DMS 273 (cell line): ENCODE results near the gene PIK3C2G.

ENCODE experiments used
- DNase-seq: peaks from one replicate; lab custom pipeline; 2025; ENCODE audit not compliant: unreplicated experiment; lab: John Stamatoyannopoulos, UW

Gene PIK3C2G

DNA sequence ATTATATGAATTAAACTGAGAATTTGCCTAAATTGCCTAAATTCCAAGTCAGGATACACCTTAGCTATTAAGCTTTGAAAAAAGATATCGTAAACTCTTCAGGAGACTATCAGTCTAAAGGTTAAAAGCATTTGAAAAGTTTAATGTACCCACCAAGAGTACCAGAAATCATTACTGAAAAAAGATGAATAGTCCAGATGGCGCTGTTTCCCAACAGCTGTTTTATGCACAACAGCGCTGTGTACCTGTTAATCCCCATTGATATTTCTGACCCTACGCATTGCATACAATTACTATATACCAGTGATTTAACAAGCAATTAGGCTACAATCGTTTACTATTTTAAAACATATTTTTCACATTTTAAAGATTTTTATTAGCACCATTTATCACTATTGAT, 291.5 kb downstream of the PIK3C2G start:
- peak; percentile 1 for DNase-seq

DNA sequence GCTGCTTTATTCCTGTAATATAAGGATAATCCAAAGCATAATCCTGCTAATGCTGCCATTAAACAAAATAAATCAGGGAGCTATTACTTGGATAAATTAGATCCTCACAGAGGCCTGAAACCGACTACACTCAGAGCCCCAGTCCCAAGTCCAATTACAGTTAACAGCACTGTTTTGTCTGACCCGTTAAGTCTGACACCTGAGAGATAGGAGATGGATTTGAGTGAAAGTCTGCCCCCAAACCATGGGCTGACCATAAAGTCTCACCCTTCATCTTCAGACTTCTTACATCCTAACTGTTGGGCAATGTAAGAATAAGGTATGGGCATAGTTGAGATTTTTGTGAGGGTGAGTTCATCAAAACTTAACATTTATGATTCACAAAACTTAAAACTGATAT, 294.8 kb downstream of the PIK3C2G start:
- DNase-seq, result no peak

- no peak for DNase-seq
Observed at GRCh38 chr12:18559242-18559641, 297.9 kb downstream of the PIK3C2G start.

DNA sequence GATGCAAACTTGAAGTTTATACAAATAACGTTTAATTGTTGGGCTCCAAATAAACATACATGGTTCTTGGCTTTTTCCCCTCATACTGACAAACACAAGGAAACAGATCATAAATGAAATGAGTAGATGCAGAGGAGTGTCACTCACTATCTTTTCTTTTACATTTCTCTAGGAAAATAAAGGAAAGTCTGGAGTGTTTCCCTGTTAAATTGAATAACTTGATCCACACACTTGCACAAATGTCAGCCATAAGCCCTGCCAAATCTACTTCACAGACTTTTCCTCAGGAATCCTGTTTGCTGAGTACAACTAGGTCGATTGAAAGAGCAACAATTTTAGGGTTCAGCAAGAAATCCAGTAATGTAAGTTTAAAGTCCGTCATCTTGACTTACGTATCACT, 301.2 kb downstream of the PIK3C2G start:
- no peak for DNase-seq

- DNase-seq, result no peak
Observed at GRCh38 chr12:18564306-18564705, 303.0 kb downstream of the PIK3C2G start.

DNA sequence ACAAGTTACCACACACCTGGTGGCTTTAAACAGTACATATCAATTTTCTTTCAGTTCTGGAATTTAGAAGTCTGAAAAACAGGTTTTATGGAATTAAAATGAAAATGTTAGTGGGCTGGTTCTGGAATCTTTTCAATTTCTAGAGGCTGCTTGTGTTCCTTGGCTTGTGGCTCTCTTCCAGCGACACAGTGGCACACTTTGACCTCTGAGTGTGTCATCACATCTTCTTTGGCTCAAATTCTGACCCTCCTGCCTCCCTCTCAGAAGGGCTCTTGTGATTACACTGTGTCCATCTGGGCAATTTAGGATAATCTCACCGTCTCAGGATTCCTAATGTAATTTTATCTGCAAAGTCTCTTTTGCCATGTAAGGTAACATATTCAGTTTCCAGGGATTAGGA, 306.5 kb downstream of the PIK3C2G start:
- no peak for DNase-seq

GRCh38 chr12:18570543-18570942, 309.2 kb downstream of the PIK3C2G start:
- no peak for DNase-seq

GRCh38 chr12:18576104-18576626, 314.8 kb downstream of the PIK3C2G start:
- no peak for DNase-seq

DNA sequence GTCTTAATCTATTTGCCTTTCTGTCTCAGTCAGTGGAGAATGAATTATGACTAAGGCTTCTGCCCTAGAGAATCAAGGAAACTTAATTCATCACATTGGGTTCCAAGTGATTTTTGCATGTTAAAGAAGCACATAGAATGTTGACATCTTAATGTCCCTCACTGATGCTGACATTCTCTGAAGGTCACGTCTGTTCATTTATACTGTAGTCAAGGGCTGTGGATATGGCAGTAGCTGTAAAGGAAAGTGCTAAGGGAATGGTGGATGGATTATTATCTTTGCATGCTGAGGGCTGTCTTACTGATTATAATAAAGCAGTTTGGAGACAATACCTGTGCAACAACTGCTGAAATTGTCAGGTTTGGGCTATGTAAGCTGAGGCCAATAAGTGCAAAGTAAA, 315.3 kb downstream of the PIK3C2G start:
- DNase-seq, result no peak

DNA sequence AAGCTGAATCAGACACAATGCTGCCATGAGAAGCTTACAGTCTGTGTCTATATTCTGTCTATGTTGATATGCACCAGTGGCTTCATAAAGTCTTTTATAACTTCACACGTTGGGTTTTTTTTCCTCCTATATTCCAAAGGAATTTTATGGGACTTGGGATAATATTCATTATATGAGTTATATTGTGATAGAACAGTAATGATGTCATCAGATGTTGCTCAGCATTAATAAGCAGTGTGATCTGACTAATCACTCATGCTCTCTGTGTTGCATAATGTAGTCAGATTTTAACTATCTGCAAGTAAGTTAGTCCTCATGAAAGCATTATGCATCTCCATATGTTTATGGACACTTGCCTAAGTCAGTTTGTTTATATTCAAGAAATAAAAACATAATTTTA, 316.9 kb downstream of the PIK3C2G start:
- no peak for DNase-seq

- DNase-seq, result no peak
Observed at GRCh38 chr12:18580291-18580690, 319.0 kb downstream of the PIK3C2G start.

DNA sequence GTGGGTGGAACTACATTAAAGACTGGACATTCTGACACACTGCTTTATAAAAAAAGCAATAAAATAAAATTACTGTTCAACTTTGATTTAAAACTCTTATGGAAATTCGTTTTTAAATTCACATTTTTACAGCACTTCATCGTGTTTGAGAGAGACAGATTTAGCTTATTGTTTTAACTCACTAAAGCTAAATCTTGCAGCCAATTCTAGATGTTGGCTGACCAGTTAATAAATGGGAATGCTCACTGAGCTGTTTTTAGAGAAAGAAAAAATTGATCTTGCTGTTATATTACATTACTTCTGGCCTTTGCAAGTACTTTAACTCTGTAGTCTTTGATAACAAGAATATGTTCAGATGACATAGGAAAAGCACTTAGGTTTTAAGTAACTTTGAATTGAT, 319.4 kb downstream of the PIK3C2G start:
- DNase-seq, result no peak

GRCh38 chr12:18581232-18581962, 320.1 kb downstream of the PIK3C2G start:
- DNase-seq, result no peak

GRCh38 chr12:18583655-18584054, 322.3 kb downstream of the PIK3C2G start:
- DNase-seq, result no peak

- no peak for DNase-seq
Observed at GRCh38 chr12:18586581-18586980, 325.3 kb downstream of the PIK3C2G start.

- no peak for DNase-seq
Observed at GRCh38 chr12:18589316-18589715, 328.0 kb downstream of the PIK3C2G start.

DNA sequence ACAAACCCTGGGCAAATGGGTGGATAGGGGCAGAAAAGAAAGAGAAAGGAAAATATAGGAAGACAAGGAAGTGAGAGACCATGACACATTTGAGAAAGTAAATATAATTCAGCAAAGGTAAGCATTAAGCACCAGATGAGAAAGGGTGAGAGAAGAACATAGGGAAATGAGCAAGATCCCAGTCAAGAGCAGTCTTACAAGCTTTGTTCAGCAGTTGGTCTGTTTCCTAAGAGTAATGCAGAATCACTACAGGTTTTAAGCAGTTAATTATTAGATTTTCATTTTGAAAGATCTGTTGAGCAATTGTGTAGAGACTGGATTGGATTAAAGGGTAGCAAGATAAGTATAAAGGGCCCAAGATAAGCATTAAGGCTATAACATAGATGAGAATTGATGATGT, 330.2 kb downstream of the PIK3C2G start:
- no peak for DNase-seq

DNA sequence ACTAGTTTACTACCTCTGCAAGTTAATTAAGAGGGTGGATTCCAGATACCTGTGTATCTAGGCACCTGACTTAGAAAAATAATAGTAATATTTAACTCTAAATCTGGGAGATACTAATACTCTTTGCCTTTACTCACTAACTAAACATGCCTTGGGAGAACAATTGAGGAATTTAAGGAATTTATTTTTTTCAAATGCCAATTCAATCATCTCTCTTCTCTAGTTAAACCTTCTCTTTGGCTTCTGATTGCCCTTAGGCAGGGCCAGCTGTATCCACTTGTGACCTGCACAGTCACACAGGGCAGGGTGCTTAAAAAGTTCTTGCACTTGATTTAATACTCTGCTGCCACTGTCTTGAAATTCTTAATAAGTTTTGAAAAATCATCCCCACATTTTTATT, 334.1 kb downstream of the PIK3C2G start:
- DNase-seq, result no peak

GRCh38 chr12:18601962-18602361, 340.6 kb downstream of the PIK3C2G start:
- DNase-seq, result no peak

DNA sequence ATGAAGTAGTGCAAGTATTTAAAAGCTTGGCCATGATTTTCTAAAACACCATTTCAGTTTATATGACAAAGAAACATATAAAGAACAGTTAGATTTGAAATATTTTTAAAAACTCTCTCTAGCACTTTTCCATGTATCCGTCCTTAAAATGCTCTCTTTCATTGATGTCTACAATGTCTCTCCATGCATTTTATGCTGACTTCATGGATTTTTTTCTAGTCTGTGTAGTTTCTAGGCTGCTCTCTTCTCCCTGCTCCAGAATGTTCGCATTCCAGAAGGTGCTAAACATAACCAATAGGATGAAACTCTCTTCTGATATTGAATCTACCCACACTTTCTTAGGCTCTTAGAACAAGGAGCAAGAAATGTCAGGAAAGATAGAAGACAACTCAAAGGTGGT, 351.7 kb downstream of the PIK3C2G start:
- no peak for DNase-seq

DNA sequence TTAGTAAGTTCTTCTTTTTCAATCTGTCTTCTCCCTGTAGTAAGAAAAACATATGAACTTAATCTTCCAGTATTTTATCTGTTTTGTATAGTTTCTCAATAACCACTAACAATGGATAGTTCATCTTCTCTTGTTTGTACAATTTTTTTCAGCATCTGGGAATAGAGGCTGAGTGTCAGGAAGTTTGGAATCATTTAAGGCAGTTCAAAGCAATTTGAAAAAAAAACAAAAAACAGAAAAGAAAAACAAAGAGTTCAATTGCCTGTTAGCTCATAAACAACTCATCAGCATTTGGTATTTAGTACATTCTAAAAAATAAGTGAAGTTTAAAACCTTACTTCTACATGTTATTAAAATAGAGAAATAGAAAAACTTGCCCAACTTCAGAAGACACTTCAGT, 359.7 kb downstream of the PIK3C2G start:
- DNase-seq, result no peak

GRCh38 chr12:18629445-18629844, 368.1 kb downstream of the PIK3C2G start:
- DNase-seq, result no peak

GRCh38 chr12:18629916-18630315, 368.6 kb downstream of the PIK3C2G start:
- no peak for DNase-seq
